Astrocyte (in vitro differentiated cells and primary cell): ENCODE results near the gene PRKACA.

Source experiments
- EZH2 ChIP-seq: IDR thresholded peaks from 2 replicates; pipeline ENCODE4 v1.6.1; 2012; ENCODE audit warnings: mild to moderate bottlenecking, low read length, inconsistent platforms; ENCODE audit not compliant: insufficient read depth
- TF ChIP-seq, protein P1 (sequence below): IDR thresholded peaks from 2 replicates; pipeline ENCODE4 v1.5.1; 2011; ENCODE audit warnings: low read depth, mild to moderate bottlenecking, inconsistent platforms, low read length, moderate library complexity; ENCODE audit not compliant: insufficient read depth

DNA sequence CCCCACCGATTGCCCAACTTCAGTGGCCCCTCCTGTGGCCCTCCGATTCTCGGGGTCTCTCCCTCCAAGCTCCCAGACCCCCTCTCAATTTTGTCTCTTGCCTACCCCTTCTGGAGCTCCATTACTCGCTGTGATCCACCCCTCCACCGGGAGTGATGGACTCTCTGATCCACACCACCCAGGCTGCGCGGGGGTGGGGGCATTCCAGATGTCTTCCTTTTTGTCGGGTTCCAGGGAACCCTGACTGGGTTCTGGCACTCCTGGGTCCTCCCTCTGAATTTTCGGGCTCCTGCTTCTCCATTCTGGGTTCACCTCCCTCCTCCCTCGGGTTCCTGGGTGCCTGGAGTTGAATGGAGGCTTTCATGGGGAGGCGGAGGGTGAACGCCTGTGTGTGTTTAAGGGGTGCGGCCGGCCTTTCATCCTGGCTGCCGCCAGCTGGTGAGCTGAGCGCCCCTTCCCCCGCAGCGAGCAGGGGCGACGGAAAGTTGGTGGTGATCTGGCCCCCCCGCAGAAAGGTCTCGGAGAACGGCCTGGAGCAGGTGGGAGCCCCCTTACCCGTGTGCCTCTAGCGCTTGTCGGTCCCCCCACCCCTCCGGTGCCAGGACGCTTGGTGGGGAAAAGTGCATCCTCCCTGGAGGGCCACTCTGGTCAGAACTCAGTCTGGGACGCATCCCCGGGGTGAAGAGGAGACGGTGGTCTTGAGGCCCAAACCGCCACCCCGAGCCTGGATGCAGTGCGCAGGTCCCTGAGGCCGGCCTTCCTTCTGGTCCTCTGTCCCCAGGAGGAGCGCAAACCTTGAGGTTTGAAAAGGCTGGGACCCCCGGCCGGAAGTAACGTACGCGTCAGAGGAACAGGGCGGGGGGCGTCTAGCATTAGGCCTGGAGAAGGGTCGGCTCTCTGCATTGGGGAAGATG lies 43.4 kb downstream of the PRKACA start:
- TF ChIP-seq, protein P1, sequence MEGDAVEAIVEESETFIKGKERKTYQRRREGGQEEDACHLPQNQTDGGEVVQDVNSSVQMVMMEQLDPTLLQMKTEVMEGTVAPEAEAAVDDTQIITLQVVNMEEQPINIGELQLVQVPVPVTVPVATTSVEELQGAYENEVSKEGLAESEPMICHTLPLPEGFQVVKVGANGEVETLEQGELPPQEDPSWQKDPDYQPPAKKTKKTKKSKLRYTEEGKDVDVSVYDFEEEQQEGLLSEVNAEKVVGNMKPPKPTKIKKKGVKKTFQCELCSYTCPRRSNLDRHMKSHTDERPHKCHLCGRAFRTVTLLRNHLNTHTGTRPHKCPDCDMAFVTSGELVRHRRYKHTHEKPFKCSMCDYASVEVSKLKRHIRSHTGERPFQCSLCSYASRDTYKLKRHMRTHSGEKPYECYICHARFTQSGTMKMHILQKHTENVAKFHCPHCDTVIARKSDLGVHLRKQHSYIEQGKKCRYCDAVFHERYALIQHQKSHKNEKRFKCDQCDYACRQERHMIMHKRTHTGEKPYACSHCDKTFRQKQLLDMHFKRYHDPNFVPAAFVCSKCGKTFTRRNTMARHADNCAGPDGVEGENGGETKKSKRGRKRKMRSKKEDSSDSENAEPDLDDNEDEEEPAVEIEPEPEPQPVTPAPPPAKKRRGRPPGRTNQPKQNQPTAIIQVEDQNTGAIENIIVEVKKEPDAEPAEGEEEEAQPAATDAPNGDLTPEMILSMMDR, result no peak
- TF ChIP-seq EZH2, result no peak
